Islet precursor cell (in vitro differentiated cells): ENCODE data around the gene DMRTB1.

ENCODE experiments used
- DNase-seq: peaks from one replicate; pipeline ENCODE4 v3.0.0-alpha.2; 2018

The DMRTB1 gene

GRCh38 chr1:53459321-53460175, at the start of gene DMRTB1:
DMRTB1 (plus strand) TSS chr1:53459399; CDS start chr1:53459454, 55 bp downstream.
- DNase-seq = no peak

- peak; percentile 56 for DNase-seq
Observed at GRCh38 chr1:53409695-53410094, 49.5 kb upstream of the DMRTB1 start.

- peak; percentile 83 for DNase-seq
Observed at GRCh38 chr1:53410100-53410541, 49.1 kb upstream of the DMRTB1 start.

GRCh38 chr1:53410701-53411100, 48.5 kb upstream of the DMRTB1 start:
- peak; percentile 43 for DNase-seq

- peak; percentile 72 for DNase-seq
Observed at GRCh38 chr1:53411541-53412152, 47.6 kb upstream of the DMRTB1 start.

GRCh38 chr1:53412285-53413174, 46.7 kb upstream of the DMRTB1 start:
- DNase-seq = peak; percentile 53

GRCh38 chr1:53413175-53414001, 45.8 kb upstream of the DMRTB1 start:
- peak; percentile 92 for DNase-seq

- DNase-seq = peak; percentile 36
Observed at GRCh38 chr1:53414632-53415031, 44.6 kb upstream of the DMRTB1 start.

- no peak for DNase-seq
Observed at GRCh38 chr1:53415432-53415831, 43.8 kb upstream of the DMRTB1 start.

- no peak for DNase-seq
Observed at GRCh38 chr1:53416269-53416813, 42.9 kb upstream of the DMRTB1 start.

- no peak for DNase-seq
Observed at GRCh38 chr1:53417074-53417511, 42.1 kb upstream of the DMRTB1 start.

GRCh38 chr1:53419034-53419433, 40.2 kb upstream of the DMRTB1 start:
- DNase-seq = no peak

- no peak for DNase-seq
Observed at GRCh38 chr1:53420341-53420740, 38.9 kb upstream of the DMRTB1 start.

- DNase-seq = no peak
Observed at GRCh38 chr1:53421208-53421607, 38.0 kb upstream of the DMRTB1 start.

- no peak for DNase-seq
Observed at GRCh38 chr1:53430261-53430660, 28.9 kb upstream of the DMRTB1 start.

- DNase-seq = no peak
Observed at GRCh38 chr1:53430779-53431178, 28.4 kb upstream of the DMRTB1 start.

- DNase-seq = no peak
Observed at GRCh38 chr1:53431244-53431643, 28.0 kb upstream of the DMRTB1 start.

GRCh38 chr1:53431805-53432565, 27.2 kb upstream of the DMRTB1 start:
- no peak for DNase-seq

GRCh38 chr1:53432611-53433010, 26.6 kb upstream of the DMRTB1 start:
- DNase-seq = no peak

GRCh38 chr1:53434405-53435007, 24.7 kb upstream of the DMRTB1 start:
- peak; percentile 90 for DNase-seq

- DNase-seq = no peak
Observed at GRCh38 chr1:53435151-53435550, 24.0 kb upstream of the DMRTB1 start.
